ENCODE measurements around the gene TTC7B.

DNA sequence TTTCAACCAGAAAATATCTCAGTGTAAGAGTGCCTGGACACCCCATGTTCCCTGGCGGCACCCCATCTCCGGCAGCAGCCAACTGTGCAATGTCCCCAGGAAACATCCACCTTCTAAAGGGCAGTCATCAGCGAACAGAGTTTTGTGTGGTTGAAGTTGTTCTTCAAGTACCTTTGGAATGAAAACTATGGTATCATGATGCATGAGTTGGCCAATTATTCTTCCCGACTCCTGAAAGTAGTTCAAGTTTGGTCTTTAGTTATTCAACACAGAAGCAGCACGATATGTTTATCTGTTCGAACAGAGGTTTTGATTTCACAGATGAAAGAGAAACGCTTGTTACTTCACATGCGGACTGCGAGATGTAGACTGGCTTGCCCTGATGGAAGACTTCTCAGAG is 21.1 kb upstream of the TTC7B start:
- TF ChIP-seq, protein P1, sequence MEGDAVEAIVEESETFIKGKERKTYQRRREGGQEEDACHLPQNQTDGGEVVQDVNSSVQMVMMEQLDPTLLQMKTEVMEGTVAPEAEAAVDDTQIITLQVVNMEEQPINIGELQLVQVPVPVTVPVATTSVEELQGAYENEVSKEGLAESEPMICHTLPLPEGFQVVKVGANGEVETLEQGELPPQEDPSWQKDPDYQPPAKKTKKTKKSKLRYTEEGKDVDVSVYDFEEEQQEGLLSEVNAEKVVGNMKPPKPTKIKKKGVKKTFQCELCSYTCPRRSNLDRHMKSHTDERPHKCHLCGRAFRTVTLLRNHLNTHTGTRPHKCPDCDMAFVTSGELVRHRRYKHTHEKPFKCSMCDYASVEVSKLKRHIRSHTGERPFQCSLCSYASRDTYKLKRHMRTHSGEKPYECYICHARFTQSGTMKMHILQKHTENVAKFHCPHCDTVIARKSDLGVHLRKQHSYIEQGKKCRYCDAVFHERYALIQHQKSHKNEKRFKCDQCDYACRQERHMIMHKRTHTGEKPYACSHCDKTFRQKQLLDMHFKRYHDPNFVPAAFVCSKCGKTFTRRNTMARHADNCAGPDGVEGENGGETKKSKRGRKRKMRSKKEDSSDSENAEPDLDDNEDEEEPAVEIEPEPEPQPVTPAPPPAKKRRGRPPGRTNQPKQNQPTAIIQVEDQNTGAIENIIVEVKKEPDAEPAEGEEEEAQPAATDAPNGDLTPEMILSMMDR (IDR thresholded peaks at IDR 0.05 in 2 of 3, conservative IDR thresholded peaks at IDR 0.05 in 1 of 3; ENCODE audit: control insufficient read depth in 2 of 3, extremely low read depth in 1 of 3, insufficient read depth in 1 of 3, low read depth in 3 of 3, low read length in 3 of 3) = no peak
- TF ChIP-seq POLR2A (IDR thresholded peaks at IDR 0.05; ENCODE audit: low read depth, low read length) (no peak), POLR2AphosphoS5 (IDR thresholded peaks at IDR 0.05; ENCODE audit: low read length) (no peak), PML (IDR thresholded peaks at IDR 0.05; ENCODE audit: low read length) (no peak), CBX5 (IDR thresholded peaks at IDR 0.05; ENCODE audit: low read depth) (no peak), BMI1 (IDR thresholded peaks at IDR 0.05; ENCODE audit: borderline replicate concordance) (no peak), EZH2 (IDR thresholded peaks at IDR 0.05; ENCODE audit: borderline replicate concordance, control insufficient read depth, low read depth, low read length) (no peak), NFYA (IDR thresholded peaks at IDR 0.05; ENCODE audit: borderline replicate concordance, low read depth, low read length) (no peak), JUND (IDR thresholded peaks at IDR 0.05; ENCODE audit: low read depth, low read length) (no peak)
- TF ChIP-seq, protein P2, sequence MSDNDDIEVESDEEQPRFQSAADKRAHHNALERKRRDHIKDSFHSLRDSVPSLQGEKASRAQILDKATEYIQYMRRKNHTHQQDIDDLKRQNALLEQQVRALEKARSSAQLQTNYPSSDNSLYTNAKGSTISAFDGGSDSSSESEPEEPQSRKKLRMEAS (IDR thresholded peaks at IDR 0.05; ENCODE audit: low read depth, low read length) = no peak
